HG02973 (cell line): Measurements from ENCODE around the gene DGKG.
A peak's percentile ranks its signal among the peaks of the same experiment; 100 is the strongest.

Experiments
- ATAC-seq: cut with Tn5 transposase; IDR thresholded peaks from one replicate; pipeline ENCODE4 v1.9.1; 2021; ENCODE audit warnings: moderate library complexity; ENCODE audit not compliant: unreplicated experiment

DGKG gene

DNA sequence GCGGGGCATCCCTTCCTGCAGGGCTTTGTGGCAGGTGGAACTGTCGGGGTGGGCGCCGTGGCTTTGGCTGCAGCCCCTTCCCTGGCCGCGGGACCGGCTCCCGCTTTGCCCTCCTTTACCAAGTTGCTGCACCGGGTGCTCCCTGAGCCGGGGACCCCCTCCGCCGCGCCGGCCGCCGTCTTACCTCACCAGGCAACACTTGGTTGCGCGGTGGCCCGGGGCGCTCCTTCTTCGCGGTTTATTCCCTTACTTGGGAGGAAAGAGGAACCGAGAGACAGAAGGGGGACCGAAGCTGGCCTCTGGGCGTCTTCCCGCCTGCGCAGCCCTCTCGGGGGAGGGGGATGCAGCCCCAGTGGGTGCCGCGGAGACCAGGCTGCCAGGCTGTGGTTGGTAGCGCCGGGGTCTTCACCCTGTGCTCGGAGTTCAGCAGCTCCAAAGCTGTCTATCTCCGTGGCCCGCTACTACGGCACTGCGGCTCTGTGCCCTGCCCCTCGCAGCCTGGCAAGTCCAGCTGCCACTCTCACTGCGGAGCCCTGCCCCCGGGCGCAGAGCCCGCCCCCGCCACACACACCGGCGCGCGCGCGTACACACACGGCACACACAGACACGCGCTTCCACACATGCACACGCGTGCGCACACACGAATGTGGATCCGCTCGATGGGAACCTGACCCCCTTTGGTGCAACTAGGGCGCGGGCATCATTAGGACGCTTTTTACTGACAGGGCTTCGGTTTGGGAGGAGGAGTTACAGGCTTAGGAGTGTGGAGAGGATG is at the start of gene DGKG:
DGKG (minus strand) TSS at position 473 of the 775 bp plus-strand sequence. CDS start 41,775 bp downstream, outside the sequence.
- ATAC-seq, result peak; percentile 51

DNA sequence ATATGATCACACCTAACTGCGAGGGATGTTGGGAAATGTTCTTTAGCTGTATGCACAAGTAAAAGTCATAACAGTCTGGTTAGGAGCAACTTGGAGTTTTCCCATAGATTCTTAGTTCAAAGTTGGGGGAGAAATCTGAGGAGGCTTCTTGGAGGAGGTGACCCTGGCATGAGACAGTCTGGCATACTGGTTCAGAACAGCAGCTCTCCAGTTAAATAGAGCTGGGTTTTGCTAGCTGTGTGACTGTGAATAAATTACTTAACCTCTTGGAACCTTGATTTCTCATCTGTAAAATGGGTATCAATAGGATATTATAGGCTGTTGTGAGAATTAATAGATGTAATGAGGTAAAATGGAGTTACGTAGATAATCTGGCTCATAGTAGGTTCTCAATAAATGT is 49.1 kb upstream of the DGKG start:
- ATAC-seq, result no peak

DNA sequence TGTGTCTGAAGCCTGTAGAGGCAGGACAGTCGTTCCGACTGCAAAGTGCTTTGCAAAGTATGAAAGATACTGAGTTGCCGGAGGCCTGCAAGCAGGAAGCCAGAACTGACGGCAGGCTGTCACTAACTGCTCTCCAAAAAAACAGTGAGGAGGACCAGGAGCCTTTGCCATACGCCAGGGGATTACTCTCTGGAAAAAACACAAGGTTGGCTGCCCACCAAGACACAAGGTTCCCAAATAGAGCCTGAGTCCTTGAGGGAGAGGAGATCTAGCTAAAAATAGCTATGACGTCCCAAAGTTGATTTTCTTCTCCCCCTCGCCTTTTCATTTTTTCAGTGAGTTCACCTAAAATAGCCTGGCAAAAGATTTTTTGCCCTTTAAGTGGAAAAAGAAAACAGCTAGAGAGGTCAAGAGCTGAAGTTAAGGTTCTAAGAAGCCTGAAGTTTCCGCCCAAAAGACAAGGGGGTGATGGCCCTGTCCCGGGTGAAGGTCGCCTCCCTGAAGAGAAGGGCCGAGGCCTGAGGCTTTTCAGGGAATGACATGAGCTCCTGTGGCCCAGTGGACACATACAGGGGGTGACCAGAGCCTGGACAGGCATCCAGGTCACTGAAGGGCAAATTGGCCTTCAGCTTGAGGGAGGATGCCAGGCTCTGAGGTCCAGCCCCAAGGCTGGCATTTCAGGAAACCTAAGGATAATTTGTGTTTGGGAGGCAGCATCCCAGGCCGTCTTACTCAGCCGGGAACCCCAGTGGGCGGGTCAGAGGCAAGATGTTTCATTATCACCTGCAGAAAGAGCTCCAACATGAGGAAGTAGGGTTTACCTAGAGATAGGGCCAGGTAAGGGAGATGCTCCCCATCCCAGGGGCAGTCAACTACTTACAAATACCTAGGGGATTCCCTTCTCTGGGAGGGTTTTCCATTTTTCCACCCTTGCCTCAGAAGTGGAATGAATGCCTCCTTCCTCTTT is 44.9 kb upstream of the DGKG start:
- ATAC-seq, result no peak

DNA sequence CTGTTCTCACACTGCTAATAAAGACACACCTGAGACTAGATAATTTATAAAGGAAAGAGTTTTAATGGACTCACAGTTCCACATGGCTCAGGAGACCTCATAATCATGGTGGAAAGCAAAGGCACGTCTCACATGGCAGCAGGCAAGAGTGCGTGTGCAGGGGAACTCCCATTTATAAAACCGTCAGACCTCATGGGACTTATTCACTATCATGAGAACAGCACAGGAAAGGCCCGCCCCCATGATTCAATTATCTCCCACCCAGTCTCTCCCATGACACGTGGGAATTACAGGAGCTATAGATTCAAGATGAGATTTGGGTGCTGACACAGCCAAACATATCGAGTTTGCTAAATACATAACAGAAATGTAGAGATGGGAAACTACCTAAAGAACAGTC is 39.5 kb upstream of the DGKG start:
- ATAC-seq, result no peak

DNA sequence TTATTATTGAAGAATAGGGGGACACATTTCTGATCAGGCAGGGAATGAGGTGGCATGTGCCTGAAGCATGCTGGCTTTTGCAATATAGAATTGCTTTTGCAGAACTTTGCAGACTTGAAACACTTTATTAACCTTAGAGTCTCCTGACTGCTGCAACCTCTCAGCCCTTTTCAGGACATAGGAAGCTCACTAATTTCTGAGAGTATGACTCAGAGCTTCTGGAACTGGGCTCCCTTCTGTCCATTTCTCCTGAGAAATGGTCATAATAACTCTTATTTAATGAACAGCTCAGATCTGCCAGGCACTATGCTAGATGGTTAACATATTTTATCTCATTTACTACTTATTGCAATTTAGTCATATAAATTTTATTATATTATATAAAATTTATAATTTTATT is 38.6 kb upstream of the DGKG start:
- no peak for ATAC-seq

DNA sequence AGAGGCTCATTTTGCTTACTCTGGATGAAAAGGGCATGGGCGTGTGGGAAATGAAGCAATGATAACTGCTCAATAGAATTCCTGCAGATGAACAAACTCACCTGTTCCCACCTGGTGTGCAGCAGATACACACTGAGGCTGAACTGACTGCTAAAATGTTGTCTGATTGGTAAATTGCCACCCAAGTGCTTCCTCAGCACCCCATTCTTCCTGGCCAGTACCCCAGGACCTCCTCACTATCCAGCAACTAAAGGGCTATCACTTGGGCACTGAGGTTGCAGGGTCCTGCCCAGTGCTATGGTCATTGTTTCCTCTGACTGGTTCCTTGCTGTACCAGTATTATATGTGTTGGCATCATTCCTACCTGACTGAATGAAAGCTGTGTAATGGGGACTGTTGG is 38.0 kb upstream of the DGKG start:
- ATAC-seq, result no peak

DNA sequence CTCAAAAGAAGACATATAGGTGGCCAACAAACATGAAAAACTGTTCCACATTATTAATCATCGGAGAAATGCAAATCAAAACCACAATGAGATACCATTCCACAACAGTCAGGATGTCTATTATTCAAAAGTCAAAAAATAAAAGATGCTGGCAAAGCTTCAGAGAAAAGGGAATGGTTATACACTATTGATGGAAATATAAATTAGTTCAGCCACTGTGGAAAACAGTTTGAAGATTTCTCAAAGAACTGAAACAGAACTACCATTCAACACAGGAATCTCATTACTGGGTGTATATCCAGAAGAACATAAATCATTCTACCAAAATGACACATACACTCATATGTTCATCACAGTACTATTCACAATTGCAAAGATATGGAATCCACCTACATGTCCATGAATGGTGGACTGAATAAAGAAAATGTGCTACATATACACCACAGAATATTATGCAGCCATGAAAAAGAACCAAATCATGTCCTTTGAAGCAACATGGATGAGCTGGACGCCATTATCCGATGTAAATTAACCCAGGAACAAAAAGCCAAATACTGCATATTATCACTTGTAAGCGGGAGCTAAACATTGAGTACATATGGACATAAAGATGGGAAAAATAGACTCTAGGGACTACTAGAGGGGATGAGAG is 32.7 kb upstream of the DGKG start:
- no peak for ATAC-seq

DNA sequence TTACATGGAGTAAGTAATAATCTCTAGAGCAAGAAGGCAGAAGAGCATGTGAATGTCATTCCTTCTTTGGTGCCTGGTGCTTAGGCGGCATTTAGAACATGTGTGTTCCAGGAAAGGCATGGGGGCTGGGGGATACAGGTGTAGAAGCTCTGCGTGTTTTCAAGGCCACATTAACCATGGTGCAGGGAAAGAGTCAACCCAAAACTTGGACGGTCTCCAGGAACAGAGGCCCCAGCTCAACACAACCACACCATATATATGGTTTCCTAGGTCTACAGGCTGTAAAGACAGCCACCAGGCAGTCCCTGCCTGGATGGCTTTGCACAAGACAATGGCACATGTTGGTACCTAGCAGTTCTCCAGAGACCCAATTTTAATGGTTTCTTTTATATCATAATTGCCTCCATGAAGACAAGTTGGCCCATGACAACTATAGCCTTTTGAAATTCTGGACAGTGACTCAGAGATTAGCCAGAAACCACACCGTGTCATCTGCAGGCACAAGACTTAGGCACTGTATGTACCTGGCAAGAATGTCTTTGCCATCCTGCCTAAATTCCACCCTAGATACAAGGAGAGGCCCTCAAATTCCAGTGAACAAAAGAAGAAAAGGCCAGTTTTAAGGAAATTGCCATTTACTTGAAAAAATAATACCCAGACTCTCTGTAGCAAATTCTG is 25.0 kb upstream of the DGKG start:
- no peak for ATAC-seq

DNA sequence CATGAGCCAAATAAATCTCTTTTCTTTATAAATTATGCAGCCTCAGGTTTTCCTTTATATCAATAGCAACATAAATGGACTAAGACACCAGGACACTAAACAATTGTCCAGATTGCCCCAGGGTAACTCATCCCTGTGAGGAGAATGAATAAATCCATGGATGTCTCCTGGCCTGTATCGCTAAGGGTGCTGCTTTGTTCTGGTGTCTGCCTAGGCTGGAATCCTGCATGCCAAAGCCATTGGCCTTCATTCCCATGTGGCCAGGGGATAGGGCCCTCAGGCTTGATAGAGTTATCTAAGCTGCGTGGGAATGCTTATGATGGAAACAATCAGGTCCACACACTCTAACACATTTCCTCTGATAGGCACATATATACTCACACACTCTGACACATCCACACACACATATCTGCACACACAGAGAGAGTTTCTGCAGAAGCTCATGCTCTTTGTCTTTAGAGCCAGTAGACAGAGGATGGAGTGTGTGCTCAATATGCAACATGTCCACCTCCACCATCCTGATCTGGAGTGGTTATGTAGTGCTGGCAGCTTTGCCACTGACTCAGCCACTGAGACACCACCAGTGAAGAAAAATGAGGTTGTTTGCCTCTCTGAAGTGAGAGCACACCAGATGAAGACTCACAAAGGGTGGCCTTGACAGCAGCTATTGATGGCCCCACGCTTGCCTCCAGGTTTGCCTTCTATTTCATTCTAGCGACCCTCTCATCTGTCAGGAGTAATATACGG is 24.0 kb upstream of the DGKG start:
- no peak for ATAC-seq

DNA sequence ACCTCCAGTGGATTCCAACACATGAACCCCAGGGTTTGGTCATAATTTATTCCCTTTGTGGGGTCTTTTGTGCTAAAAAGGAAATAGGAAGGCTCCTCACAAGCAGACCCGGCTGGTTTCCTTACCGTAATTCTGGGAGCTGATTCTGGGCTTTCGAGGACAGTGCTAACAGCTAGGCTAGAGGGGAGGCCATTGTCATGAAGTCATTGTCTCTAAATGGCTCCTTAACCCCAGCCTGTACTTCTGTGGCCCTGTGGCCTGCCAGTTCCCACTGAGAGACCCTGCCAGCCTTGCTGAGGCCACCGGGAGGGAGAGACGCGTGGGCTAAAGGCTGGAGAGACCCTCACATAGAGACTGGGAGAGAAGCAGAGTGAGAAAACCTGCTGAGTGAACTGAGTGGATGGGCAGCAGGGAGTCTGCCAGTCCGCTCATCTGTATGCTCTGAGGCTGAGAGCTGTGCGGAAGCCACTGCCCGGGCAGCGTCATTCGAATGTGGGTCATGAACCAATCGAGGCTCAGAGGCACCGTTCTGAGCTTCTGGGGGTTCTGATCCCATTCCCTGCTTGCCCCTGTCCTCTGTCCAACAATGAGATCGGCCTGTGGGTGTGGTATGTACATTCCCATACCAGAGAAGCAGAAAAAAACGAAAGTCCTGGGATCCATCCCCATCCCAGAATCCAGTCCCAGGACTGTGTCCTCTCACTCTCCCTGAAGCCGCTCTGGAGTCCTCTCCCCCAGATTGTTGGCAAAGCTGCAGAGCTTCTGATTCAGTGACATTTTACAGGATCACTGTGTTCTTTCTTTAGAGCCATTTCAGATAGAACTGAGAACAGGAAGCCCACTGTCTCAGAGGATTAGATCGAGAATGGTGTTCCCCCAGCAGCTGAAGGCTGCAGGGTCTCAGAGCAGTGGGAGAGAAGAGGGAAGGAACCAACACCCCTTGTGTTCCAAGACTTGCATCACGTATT is 21.3 kb upstream of the DGKG start:
- no peak for ATAC-seq

DNA sequence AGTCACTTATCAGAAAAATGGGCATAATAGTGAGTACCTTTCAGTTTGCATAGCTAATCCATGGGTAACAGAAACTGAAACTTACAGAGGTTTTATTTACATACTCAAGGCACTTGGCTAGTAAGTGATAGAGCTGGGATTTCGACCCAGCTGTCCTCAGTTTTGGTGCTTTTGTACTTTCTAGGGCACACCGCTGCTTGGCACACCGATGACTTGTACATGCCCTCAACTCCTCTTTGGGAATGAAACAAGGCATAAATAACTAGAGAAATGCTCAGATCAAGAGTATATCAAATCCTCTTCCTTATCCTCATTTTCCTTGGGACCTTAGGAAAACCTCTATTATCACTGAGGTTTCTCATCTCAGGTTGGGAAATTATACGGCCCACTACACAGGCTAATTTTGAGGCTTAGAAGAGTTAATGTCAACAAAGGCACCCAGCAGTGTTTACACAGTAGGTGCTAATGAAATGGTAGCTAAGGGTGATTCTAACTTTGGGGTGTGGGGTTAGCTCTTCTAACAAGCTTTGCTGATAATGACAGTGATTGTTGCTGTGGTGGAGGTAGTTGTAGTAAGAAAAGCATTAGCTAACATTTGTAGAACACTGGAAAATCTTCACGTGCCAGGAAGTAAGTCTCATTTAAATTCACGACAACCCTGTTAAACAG is 20.3 kb upstream of the DGKG start:
- ATAC-seq, result no peak

DNA sequence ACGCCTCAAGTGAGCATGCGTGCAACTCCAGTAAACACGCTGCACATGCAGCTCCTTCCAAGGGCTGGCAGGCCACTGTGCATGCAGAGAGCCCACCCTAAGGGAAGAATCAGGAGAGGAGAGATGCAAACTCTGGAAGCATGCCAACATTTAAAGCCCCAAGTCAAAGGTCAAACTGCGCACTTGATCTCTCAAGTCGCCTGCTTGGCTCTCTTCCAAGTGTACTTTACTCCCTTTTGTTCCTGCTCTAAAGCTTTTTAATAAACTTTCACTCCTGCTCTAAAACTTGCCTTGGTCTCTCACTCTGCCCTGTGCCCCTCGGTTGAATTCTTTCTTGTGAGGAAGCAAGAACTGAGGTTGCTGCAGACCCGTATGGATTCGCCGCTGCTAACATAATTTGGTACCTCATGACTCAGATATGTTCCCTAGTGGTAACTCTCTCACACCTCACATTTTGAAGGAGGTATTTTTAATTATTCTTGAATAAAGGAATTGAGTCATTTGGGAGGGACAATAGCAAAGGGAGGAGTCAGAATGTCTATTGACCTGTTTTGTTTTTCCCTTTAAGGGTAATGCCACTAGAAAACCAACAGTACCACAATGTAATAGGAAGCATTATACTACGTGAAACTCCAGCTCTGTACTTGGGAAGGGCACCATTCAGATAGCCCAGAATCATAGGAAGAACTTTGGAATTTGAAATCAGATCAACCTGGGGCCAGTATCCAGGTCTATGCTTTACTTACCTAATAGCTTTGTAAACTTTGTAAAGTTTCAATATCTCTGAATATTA is 19.6 kb upstream of the DGKG start:
- no peak for ATAC-seq

DNA sequence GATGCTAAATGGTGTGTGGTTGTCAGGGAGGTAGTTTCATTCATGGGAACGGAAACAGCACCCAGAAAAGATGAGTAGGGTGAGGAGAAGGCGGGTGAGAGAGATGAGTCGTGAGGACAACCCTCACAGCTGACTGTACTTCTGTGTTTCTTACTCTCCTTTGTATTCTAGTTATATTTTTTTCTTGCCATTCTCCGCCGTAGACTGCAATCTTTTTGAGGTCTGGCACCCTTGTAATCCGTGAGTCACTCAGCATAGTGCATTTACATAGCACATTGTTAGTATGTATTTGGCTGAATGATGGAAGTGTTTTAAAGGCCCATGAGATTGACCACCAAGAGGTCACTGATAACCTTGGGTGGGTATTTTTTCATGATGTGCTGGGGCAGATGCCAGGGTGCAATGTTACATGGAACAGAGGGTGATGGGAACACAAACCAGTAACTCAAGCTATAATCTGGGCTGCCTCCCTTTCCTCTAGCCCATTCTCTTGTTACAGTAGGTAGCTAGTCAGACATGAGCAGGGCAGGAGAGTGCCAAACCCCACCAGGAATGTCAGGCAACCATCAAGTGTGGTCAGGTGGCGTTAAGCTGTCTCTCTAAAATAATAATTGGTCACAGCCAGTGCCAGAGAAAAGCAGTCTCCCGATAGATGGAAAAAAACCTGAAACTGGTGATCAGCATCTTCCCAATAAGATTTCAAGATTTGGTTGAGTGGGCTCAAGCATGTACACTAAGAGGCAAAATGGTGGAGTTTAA is 18.8 kb upstream of the DGKG start:
- no peak for ATAC-seq

DNA sequence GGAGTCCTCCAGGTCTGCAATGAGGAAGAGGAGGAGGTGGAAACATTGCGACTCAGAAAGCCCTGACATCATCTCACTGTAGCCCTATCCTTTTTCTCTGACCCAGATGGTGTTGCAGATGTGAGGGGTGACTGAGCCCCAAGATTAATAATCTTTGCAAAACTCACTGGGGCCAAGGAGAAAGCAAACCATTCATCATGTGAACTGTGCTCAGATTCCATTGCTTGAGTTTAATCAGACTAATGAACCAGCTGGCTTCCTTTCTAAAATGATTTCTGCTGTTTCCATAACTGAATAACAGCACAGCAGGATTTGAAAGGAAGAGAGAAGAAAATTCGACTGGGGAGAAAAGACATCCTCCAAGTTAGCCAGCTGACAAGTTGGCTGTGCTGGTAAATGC is 13.4 kb upstream of the DGKG start:
- no peak for ATAC-seq

DNA sequence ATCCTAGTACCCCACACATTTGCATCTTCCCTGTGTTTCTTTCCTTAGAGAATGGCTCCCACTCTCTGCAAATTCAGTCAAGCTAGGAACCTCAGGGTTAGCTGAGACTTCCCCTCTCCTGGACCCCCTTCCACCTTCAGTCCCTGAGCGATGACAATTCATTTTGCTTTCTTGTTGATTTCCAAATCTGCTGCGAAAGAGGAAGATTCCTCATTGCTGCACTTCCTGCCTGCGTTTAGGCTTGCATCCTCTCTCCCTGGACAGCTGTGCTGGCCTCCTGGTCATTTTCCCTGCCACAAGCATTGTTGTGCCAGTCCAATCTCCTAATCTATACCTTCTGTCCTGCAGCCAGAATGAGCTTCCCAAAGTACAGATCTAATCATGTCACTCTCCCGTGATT is 12.3 kb upstream of the DGKG start:
- no peak for ATAC-seq

DNA sequence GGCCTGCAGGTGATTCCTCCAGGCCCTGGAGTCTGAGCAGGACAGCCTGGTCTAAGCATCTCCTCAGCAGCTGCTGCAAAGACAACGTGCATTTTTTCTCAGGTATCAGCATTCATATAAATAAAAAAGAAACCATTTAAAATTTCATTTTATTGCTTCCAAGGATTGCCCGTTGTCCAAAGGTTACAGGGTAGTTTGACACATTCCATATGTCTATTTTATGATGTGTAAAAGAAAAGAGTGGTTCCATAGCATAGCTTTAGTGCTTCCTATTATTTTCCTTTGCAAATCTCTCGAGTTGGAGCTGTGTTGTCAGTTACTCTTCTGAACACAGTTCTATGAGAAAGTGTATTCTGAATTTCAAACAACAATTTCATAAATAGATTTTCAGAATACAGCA is 7.2 kb upstream of the DGKG start:
- no peak for ATAC-seq

DNA sequence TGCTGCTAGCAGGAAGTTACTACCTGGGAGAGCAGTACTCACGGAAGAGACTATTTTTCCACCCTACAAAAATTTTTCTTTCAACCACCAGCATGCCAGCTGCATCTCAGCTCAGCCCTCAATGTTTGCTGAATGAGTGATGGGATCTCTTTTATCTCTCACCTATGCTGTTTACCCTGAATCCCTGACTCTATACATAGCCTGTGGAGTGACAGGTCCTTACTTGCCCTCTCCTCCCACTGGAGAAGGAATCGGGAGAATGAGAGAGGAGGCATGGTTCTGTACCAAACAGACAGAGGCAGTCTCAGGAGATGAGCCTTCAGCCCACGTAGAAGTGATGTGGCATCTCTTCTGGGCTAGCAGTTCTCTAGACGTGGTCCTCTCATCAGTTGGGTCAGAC is 6.7 kb upstream of the DGKG start:
- ATAC-seq, result no peak
